Activated naive CD4-positive, alpha-beta T cell (primary cell): ENCODE results near the gene RTL3.
"Not testable (repeated sequence)": the region's sequence is repeated elsewhere in the genome, so short reads cannot be mapped to it uniquely, and the experiment has no call there.

ENCODE experiments used
- DNase-seq, 4 experiments: peaks; one replicate each; lab custom pipeline; 2025; lab: John Stamatoyannopoulos, UW

Gene RTL3, protein sequence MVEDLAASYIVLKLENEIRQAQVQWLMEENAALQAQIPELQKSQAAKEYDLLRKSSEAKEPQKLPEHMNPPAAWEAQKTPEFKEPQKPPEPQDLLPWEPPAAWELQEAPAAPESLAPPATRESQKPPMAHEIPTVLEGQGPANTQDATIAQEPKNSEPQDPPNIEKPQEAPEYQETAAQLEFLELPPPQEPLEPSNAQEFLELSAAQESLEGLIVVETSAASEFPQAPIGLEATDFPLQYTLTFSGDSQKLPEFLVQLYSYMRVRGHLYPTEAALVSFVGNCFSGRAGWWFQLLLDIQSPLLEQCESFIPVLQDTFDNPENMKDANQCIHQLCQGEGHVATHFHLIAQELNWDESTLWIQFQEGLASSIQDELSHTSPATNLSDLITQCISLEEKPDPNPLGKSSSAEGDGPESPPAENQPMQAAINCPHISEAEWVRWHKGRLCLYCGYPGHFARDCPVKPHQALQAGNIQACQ

DNA sequence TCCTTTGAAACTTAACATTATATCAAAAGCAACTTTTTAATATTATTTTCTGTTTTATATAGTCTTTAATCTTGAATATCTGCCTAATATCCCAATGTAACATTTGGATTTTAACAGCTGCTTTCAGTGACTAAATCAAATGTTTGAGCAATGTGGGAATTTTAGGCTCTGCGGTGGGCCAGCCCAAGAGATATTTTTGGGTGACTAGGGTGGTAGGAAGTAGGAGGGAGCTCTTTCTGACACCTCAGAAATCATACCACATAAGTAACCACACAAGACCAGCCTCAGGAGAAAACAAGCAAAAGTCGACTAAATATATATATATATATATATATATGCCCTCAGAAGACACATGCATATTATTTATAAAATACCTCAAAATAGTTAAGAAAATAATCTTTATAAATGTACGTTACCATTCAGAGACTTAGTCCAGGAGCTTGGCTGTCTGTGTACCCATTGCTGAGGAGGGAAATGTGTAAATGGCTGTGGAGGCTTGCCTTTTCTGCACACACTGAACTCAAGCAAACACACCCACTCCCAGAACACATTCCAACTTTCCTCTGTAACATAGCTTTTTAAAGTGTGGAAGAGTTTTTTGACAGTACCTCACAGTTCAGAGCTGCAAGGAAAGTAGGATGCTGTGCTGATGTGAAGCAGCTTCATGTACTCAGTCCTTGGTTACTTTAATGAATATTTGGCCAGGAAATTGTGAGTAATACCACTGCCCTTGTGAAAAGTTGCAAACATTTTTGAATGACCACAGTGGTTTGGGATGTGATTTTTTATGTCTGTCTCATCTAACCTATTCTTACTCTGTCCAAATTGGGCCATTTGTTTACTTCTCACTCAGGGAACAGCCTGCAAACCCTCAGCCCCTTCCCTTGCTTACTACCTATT is at the start of gene RTL3:
RTL3 (minus strand) TSS at position 484 of the 900 bp plus-strand sequence. CDS start 908 bp downstream, outside the sequence.
- DNase-seq: no peak

GRCh38 chrX:78708816-78709215 is 49.7 kb upstream of the RTL3 start:
- no peak for DNase-seq

- no peak for DNase-seq
These were observed 49.1 kb upstream of the RTL3 start for GRCh38 chrX:78708262-78708661.

DNA sequence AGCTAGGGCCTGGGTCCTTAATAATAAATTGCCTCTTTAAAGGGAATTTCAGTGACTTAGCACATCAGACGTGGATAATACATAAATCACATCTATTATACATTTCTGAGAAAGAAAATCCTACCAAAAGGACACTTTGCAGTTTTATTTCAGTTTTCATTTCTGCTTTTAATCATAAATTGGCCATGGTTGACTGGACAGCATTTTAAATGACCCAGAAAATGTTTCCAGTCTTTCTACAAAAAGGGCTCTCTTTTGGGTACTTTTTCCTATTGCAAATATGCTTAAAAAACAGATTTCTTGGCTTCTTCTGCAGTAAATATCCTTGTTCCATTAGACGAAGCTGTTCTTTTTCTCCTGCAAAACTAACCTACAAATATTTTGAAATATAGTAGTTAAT is 46.9 kb upstream of the RTL3 start:
- DNase-seq: no peak

- DNase-seq: no peak
These were observed 34.4 kb upstream of the RTL3 start for GRCh38 chrX:78693536-78693935.

DNA sequence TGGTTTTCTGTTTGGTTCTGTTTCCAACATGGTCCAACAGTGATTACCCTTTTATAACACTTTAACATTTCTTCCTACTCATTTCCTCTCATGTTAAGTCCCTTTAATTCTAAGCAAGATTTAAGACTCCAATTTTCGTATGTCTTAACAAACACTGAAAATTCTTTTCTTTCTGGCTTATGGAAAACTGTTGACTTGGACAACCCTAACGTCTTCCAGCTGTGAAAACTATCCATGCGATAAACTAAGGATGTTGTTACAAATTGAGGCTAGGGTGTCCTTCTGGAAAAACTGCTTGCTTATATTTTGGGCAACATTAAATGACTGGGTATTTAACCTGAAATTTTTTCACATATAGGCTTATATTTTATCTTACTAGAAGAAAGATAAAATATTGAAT is 33.9 kb upstream of the RTL3 start:
- no peak for DNase-seq

DNA sequence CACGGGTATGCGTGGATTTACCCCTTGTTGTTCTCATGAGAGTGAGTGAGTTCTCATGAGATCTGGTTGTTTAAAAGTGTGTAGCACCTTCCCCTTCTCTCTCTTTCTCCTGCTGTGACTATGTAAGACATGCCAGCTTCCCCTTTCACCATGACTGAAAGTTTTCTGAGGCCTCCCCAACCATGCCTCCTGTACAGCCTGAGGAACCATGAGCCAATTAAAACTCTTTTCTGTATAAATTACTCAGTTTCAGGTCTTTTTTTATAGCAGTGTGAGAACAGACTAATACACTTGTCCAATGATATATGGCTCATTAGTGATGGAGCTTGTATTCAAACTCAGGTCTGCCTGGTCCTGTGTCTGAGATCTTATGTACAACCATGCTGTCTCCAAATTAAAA is 28.5 kb upstream of the RTL3 start:
- DNase-seq: no peak

DNA sequence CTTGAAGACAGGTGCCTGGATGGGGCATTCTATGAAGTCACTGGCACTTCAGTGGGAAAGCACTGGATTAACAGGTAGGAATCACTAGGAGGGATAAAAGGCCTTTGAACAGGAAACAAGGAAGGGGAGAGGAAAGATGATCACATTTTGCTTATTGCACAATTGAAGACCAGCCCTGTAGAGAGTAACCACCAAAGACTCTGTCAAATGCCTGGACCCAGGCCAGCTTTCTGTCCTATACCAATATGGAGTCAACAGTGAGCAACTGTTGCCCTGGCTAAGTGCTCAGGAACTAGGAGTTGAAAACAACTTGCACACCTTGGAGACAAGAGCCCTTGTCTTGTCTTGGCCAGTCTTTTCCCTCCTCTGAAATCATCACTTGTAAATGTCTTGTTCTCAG is 14.1 kb upstream of the RTL3 start:
- no peak for DNase-seq

DNA sequence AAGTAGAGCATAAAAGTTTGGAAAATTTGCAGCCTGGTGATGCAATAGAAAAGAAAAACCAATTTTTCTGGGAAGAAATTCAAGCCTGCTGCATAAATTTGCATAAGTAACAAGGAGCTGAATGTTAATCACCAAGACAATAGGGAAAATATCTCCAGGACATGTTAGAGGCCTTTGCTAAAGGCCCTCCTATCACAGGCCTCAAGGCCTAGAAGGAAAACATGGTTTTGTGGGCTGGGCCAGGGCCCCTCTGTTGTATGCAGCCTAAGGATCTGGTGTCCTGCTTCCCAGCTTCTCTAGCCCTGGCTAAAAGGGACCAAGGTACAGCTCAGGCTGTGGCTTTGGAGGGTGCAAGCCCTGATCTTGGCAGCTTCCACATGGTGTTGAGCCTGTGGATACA is 6.2 kb upstream of the RTL3 start:
- DNase-seq: no peak

DNA sequence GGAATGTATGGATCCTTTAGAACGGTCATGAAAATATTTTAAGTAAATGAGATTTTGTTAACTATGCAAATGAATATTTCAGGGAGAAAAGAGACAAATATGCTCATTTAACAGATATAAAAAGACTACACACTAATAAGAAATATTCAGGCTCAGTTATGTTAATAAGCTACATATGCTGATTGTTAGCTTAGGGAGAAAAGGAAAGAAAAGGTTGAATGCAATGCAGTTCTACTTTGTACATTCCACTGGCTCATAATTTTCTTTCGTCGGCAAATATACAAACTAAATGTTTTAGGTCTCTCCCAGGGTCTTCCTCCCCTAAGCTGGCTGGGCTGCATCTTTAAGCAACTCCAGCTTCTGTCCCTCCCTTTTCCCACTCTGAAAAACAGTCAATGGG is 2.7 kb upstream of the RTL3 start:
- no peak for DNase-seq

DNA sequence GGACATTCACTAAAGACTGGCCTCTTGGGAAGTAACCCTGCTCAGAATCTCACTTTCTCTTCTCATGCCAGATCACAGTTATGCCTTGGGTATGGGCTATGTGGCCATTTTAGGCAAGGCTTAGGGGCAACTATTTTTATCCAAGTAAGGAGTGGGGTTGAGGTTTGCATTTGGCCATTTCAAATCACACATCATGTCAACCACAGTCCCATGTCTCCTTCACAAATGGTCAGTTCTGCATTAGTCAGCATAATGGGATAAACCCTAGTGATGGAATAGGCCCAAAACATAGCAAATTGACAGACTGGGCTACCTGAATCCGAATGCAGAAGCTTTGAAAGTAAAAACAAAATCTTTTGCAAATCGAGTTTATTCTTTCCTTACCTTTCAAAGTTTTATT is 827 bp upstream of the RTL3 start:
- DNase-seq: no peak

DNA sequence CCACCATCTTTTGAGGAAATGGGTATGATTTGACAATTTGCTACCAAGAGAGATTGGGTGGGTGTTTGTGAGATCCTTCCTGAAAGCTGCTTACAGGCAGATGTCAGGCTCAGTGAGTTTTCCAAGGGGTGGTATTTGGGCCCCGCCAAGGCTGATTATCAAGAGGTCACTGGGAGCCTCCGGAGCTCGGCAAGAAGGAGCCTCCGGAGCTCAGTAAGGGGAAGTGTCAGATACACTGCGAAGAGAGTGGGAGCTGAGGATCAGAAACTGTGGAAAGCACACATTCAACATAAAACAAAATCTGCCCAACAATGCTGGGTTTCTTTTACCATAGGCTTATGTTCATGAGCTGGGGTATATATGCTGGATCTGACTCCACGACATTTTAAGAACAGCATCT is 714 bp downstream of the RTL3 start:
- DNase-seq: no peak

GRCh38 chrX:78655642-78656041 is 3.5 kb downstream of the RTL3 start:
- DNase-seq: no peak

GRCh38 chrX:78653118-78653822 is 5.9 kb downstream of the RTL3 start:
- no peak for DNase-seq

DNA sequence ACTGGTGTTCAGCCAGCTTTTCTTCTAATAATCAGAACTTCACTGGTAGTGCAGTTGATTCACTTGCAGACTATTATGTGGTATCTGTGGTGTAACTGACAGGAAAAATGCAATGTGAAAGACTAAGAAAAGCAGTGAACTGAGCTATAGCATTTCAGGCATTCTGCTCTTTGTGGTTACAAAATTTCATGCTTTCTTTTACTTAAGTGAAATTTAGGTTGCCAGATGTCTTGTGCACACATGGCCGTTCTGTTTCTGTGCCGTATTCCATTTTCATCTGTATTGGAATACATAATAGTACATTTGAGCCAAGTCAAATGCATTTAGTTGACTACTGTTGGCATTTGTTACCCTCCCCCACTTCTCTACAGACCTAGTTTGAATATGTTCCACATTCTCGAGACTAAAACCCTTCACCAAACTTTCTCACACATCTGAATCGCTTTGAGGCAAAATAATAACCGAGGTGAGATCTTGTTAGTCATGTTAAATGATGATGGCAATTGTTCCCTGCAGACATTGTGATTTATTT is 8.2 kb downstream of the RTL3 start:
- no peak for DNase-seq

GRCh38 chrX:78643874-78644273 is 15.3 kb downstream of the RTL3 start:
- DNase-seq: no peak

GRCh38 chrX:78643096-78643495 is 16.0 kb downstream of the RTL3 start:
- no peak for DNase-seq

DNA sequence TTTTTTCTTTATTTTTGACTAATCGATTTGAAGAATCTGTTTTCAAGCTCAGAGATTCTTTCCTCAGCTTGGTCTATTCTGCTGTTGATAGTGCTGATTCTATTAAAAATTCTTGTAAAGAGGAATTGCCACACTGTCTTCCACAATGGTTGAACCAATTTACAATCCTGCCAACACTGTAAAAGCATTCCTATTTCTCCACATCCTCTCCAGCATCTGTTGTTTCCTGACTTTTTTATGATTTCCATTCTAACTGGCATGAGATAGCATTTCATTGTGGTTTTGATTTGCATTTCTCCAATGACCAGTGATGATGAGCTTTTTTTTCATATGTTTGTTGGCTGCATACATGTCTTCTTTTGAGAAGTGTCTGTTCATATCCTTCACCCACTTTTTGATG is 23.0 kb downstream of the RTL3 start:
- not testable (repeated sequence) for DNase-seq

DNA sequence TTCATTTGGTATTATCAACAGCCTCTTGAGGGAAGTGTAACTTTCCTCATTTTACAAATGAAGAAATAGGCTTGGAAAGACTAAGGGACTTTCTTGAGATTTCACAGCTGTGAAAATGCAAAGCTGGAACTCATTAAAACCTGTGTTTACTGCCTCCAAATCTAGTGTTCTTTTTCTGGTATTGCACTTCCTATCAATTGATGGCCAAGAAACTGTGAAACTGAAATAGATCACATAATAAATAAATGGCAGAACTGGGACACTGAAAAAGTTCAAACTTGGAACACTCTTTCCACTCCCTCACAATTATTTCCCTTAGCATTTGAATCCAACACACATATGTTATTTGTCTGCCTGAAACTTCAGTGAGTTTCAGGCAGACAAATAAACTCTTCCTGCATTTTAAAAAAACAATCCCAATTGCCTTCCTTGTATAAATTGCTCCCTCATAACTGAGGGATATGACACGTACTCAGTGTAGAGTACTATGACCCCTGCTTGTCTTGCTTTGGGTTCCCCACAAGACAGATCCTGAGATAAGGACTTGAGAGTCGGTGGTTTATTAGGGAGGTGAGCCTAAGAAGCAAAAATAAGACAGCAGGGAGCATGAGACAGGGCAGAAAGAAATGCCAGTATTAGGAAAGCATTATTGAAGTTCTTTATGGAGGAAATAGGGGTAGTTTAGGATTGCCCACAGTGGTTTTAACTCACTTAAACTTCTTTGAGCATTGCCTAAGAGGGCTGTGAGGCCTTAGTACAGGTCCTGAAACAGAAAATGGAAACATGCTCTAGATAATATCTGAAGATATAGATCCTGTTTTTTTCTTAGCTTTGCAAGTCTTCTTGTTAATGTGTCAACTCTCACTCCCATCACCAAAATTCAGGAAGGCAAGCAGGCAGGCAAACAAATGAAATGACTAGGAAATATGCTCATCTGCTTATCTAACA is 33.9 kb downstream of the RTL3 start:
- DNase-seq: no peak

GRCh38 chrX:78624426-78624825 is 34.7 kb downstream of the RTL3 start:
- no peak for DNase-seq

DNA sequence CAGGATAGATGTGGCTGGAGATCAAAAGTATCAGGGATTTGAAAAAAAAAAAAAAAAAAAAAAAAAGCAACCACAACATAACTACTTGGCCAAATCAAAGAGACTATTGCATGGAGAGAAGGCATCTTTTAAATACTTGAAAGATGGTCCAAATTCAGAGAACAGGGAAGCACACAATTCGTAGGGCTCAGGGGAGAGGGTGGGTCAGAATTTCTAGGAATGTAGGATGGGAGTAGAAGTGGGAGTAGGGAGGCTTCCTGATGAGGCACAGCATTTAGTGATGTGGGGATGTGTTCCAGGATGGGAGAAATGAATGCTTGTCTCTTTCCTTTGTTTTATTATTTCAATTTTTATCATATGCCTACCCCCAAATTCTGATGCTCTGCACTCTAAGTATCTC is 36.3 kb downstream of the RTL3 start:
- no peak for DNase-seq
